Measurements from ENCODE around the gene TFEC. TPM values are rescaled to one million over a fixed set of nuclear protein-coding genes. Genes with fewer than 3 reads are reported as not detected.
A peak's percentile ranks its signal among the peaks of the same experiment; 100 is the strongest.
"Not testable (repeated sequence)": the region's sequence is repeated elsewhere in the genome, so short reads cannot be mapped to it uniquely, and the experiment has no call there.

TFEC gene
- total and polyA plus RNA-seq, 8 donors: 0.16 to 4.1 (median 0.38) TPM

GRCh38 chr7:115933471-115933870 lies 97.1 kb downstream of the TFEC start:
- Histone ChIP-seq H3K9me3 (no peaks in the 10 kb centered on the region), H3K27me3 (no peaks in the 10 kb centered on the region), H3K4me3 (no peak overlapping the region), H3K36me3 (no peaks in the 10 kb centered on the region), H3K4me1 (peaks cover 0 to 6% (median 0%) of the 10 kb centered on the region in 3 donors), H3K27ac (no peak overlapping the region)
- ATAC-seq (no peak), FAIRE-seq (no peak), DNase-seq (no peak)
- intact Hi-C loops (cut with DNase I): no loop called here
- no peak for TF ChIP-seq CTCF (IDR thresholded peaks at IDR 0.05)
- 60 to 66% methylated on average over 4 of the region's 4 CpGs for WGBS, 2 donors

DNA sequence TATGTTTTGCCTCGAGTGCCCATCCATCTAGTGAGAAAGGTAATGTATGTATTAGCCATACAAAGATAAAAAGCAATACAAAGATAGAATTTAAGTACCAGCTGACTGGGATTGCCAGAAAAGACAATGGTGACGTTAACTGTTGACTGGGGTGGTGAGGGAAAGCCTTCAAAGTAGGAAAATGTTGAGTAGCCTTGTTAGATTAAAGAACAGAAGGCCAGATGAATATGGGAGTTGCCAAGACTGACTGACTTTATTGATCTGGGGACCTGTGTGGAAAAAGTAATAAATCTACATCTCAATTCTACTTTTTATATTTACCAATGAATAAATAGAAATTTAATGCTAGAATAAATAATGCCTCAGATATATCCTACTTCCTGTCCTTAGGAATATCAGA lies 97.7 kb downstream of the TFEC start:
- TF ChIP-seq CTCF (IDR thresholded peaks at IDR 0.05): no peak
- Histone ChIP-seq H3K27me3 (no peaks in the 10 kb centered on the region), H3K4me1 (peaks cover 0 to 6% (median 0%) of the 10 kb centered on the region in 3 donors), H3K36me3 (no peaks in the 10 kb centered on the region), H3K9me3 (no peaks in the 10 kb centered on the region), H3K4me3 (no peak overlapping the region), H3K27ac (no peak overlapping the region)
- ATAC-seq: peak in 3 of 4 donors; percentile 43 to 61 (median 50)
- no peak for FAIRE-seq
- intact Hi-C loops (cut with DNase I): no loop called here
- WGBS, 2 donors: 30 to 32% methylated on average over 2 of the region's 2 CpGs
- no peak for DNase-seq

DNA sequence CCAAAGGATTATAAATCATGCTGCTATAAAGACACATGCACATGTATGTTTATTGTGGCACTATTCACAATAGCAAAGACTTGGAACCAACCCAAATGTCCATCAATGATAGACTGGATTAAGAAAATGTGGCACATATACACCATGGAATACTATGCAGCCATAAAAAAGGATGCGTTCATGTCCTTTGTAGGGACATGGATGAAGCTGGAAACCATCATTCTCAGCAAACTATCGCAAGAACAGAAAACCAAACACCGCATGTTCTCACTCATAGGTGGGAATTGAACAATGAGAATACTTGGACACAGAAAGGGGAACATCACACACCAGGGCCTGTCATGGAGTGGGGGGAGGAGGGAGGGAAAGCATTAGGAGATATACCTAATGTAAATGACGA lies 100.4 kb downstream of the TFEC start:
- H3K4me3 ChIP-seq; H3K36me3 ChIP-seq; DNase-seq; intact Hi-C loops (cut with DNase I); H3K27ac ChIP-seq; H3K4me1 ChIP-seq; ATAC-seq; H3K9me3 ChIP-seq; H3K27me3 ChIP-seq; FAIRE-seq: not testable (repeated sequence)
- WGBS, 2 donors: 92 to 97% methylated on average over 3 to 4 of the region's 4 CpGs

GRCh38 chr7:115929736-115930135 lies 100.8 kb downstream of the TFEC start:
- H3K4me1 ChIP-seq; H3K27ac ChIP-seq; H3K4me3 ChIP-seq; intact Hi-C loops (cut with DNase I); H3K36me3 ChIP-seq; ATAC-seq; H3K27me3 ChIP-seq; FAIRE-seq; DNase-seq; H3K9me3 ChIP-seq: not testable (repeated sequence)
- WGBS, 2 donors: 88 to 91% methylated on average over 3 of the region's 3 CpGs

DNA sequence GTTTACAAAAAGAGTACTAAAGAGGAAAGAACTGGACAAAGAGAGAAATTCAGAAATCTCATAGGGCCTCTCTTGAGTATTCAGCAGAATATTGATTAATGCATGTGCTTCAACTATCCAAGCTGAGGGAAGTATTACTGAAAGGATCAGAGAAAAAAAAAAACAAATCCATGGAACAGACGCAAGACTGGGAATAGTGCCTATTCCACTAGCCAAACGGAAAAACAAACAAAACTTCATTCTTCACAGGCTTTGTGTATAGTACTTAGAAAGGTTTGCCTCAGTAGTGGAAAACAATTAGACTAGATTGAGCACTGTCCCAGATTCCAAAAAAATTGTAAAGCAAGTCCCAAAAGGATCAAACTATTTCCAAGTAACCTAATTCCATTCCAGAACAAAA lies 106.2 kb downstream of the TFEC start:
- intact Hi-C loops (cut with DNase I): no loop called here
- DNase-seq (no peak), FAIRE-seq (no peak), ATAC-seq (peak; percentile 81 to 96 (median 87))
- no peaks in the 10 kb centered on the region for H3K36me3 ChIP-seq
- peaks cover 0 to 13% (median 11%) of the 10 kb centered on the region in 3 donors for H3K4me1 ChIP-seq
- no peak overlapping the region for H3K4me3 ChIP-seq
- no peaks in the 10 kb centered on the region for H3K9me3 ChIP-seq
- no peaks in the 10 kb centered on the region for H3K27me3 ChIP-seq
- WGBS, 2 donors: 3 to 8% methylated on average over 2 of the region's 2 CpGs
- H3K27ac ChIP-seq: no peak overlapping the region
- TF ChIP-seq CTCF (IDR thresholded peaks at IDR 0.05): no peak

GRCh38 chr7:115920367-115920766 lies 110.2 kb downstream of the TFEC start:
- Histone ChIP-seq H3K9me3 (no peaks in the 10 kb centered on the region), H3K4me3 (no peak overlapping the region), H3K27ac (no peak overlapping the region), H3K36me3 (no peaks in the 10 kb centered on the region), H3K4me1 (peaks cover 0 to 13% (median 11%) of the 10 kb centered on the region in 3 donors), H3K27me3 (no peaks in the 10 kb centered on the region)
- no peak for TF ChIP-seq CTCF (IDR thresholded peaks at IDR 0.05)
- no peak for ATAC-seq
- DNase-seq: no peak
- intact Hi-C loops (cut with DNase I): no loop called here
- 86 to 88% methylated on average over 1 of the region's 1 CpG for WGBS, 2 donors
- FAIRE-seq: no peak

Data from pancreas (tissue), 10 donors.